HT-29 (cell line): ENCODE data around the gene AMPD3. TPM values are rescaled to one million over a fixed set of nuclear protein-coding genes. Genes with fewer than 3 reads are reported as not detected.

Experiments
- DNase-seq: peaks from one replicate; pipeline ENCODE4 v3.0.0-alpha.2; 2015; ENCODE audit warnings: low spot score
- total RNA-seq: library from RNA; depleted of rRNA; stranded (reverse); fragments of >200 nt; shearing (Covaris generic); gene quantifications from 2 replicates; pipeline ENCODE4 v1.2.3, GENCODE V29; 2014; rRNA removed

AMPD3 gene
- total RNA-seq, 1 experiment from 2014 or later, result 10.4 TPM

- DNase-seq, result no peak
Measured at GRCh38 chr11:10537600-10537999, 82.5 kb downstream of the AMPD3 start.

DNA sequence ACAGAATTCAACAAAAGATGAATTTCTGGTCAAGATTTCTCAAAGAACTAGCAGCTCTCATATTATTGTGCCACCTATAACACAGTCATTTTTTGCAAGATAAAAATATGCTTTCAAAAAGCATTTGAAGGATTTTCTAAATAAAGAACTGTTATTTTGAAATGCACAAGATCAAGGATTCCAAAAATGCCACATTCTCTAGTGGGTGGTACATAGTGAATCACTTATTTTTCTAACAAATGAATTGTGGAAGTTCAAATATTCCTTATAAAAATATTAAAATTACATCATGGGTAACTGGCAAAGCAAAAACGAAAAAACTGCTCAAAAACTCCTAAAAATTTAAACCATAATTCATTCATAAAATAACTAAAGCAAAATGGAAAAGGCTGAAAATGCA lies 83.9 kb downstream of the AMPD3 start:
- DNase-seq, result no peak

- DNase-seq, result peak; percentile 23
Measured at GRCh38 chr11:10539339-10539738, 84.3 kb downstream of the AMPD3 start.

DNA sequence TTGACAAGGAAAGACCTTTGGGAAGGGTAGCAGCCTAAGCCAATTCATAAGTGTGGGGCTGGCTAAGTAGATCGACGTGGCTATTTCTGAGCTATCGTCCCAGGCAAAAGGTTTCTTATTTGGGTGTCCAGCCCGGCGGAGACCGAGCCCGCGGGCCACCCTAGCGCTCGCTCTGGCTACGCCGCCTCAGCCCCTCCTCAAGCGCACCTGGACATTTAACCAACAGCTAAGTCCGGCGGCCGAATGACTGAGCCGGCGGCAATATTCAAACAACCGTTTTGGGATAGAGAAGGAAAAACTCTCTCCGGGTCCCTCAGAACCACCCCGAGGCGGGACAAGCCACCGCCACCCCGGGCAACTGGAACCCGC lies 85.5 kb downstream of the AMPD3 start:
- DNase-seq, result peak; percentile 72

DNA sequence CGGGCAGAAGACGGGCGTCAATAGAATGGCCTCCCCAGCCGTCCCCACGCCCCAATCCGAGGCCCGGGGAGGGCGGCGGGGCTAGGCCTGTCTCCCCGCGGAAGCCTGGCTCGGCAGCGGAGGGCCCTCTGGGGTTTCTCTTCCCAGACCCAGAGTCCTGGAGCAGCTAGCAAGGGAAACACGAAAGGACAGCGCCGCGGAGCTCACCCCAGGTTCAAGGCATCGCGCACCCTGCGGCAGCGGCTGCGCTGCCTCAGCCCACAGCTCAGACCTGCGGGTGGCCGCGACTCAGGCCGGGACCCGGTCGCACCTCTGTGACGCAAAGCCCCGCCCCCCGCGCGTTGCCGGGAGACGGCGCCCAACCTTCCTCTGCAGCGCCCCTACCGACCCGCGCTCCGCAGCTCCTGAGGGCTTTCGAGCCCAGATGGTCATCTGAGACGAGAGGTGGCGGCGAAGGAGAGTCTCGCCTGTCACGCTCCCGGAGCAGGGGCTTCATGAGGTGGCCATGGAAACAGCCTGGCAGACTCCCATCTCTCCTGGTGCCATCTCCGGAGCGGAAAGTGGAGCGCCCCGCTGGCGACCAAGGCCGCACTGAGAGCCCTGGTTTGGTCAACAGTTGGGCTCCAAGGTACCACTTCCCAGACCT lies 86.0 kb downstream of the AMPD3 start, which contains the start of gene RNF141:
Gene RNF141 (minus strand): TSS at position 273 of the 646 bp plus-strand sequence. CDS start 7,029 bp downstream, outside the sequence.
- DNase-seq, result peak; percentile 99

DNA sequence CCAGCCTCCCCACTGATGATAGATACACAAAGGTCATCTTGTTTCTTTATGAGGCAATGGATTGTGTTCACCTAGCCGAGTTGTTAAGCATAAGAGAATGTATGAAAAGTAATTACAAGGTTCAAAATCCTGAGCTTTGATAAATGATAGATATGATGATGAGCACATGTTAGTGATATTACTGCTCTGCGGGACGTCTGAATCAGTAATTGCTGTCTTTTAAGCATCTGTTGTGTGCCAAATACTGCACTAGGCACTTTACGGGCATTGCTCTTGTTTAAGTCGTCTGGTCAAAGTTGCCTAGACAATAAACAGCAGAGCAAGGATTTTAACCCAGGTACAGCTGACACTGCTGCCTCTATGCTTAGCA lies 86.5 kb downstream of the AMPD3 start:
- no peak for DNase-seq

- no peak for DNase-seq
Measured at GRCh38 chr11:10542776-10543175, 87.7 kb downstream of the AMPD3 start.

GRCh38 chr11:10543782-10544181 lies 88.7 kb downstream of the AMPD3 start:
- DNase-seq, result no peak

- no peak for DNase-seq
Measured at GRCh38 chr11:10544491-10545465, 89.7 kb downstream of the AMPD3 start.

DNA sequence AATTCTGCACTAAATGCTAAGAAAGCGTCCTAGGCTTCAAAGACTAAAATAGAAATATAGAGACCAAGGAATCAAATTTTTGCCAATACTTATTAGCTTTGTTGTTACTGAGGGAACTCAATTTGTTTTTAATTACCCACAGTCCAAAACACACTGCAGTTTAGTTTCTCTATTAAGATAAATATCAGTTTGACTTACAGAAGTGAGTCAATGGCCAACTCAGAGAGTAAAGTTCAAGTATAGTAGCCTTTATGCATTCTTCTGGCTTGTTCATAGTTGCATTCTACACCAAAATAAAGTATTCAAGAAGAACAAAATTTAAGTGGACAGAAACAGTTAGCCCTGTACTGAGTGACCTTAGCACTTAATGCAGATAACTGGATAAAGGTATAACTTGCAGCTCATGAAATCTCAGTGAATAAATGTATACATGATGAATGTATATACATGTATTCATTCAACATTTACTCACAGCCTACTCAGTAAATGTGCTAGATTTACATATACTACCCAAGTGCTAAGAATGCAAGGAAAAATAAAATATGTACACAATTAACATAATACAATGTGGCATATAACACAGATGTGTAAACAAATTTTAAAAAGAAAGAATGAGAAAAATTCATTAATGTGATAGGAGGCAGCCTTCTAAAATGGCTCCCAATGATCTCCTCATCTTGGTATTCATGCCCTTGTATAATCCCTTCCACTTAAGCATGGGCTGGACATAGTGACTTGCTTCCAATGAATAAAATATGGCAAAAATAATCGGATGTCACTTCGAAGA lies 95.6 kb downstream of the AMPD3 start:
- DNase-seq, result peak; percentile 73

DNA sequence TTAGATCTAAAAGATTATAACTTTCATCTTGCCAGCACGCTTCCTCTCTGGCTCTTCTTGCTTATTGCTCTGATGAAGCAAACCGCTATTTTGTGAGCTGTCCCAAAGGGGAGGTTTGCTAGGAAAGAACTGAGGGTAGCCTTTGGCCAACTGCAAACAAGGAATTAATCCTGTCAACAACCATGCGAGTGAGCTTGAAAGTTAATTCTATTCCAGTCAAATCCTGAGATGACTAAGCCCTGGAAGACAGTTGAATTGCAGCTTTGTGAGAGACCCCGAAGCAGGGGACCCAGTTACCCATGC lies 96.2 kb downstream of the AMPD3 start:
- DNase-seq, result no peak

GRCh38 chr11:10551845-10552352 lies 96.8 kb downstream of the AMPD3 start:
- DNase-seq, result no peak

DNA sequence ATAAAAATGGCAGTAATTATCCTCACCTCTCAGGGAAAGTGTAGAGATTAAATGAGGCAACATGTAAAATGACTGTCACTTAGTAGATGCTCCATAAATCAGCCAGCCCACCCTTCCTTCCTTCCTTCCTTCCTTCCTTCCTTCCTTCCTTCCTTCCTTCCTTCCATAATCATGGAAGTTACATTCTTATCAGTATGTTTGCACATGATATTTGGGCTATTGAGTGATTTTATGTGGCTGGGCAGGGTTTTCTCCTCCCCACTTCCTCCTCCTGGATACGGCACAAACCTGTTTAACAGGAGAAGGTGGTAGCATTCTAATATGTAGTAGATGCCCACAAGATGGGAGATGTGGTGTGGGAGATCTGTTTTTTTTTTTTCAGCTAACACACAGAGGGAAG lies 101.5 kb downstream of the AMPD3 start:
- peak; percentile 79 for DNase-seq

Other genes with a start within 250 kb of the AMPD3 start
- 24.4 and 27.1 TPM in 2 replicates for gene SBF2, start 161.0 kb upstream of the AMPD3 start, total RNA-seq
- gene ADM, start 150.2 kb upstream of the AMPD3 start, total RNA-seq, result 33.3 and 37.6 TPM in 2 replicates
- gene RNF141, start 85.9 kb downstream of the AMPD3 start, total RNA-seq, result 10.1 and 11.7 TPM in 2 replicates
- gene LYVE1, start 113.4 kb downstream of the AMPD3 start, total RNA-seq, result not detected in 2 replicates
- gene IRAG1, start 238.5 kb downstream of the AMPD3 start, total RNA-seq, result 0.21 and 1.3 TPM in 2 replicates